ENCODE results near the gene ZNF516.

The ZNF516 gene

GRCh38 chr18:76397631-76398030 is 97.4 kb downstream of the ZNF516 start:
- no peak for DNase-seq (ENCODE audit: low spot score)

DNA sequence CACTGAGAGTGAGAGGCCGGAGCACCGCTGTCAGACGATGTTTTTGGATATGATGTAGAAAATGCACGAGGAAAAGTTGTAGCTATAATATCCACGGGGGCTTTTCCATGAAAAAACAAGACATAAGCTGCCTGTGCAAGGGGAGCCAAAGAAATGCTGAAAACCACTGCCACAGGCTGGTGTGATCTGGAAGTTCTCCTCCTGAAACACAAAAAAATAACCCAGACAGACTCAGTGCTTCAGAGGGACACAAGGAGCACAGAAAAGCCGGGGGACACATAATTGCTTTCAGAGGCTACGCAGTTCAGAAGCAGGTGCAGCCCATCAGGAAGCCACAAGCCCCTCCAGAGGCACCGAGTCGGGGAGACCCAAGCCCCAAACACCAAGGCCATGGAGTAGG is 98.2 kb downstream of the ZNF516 start:
- DNase-seq (ENCODE audit: low spot score): no peak

DNA sequence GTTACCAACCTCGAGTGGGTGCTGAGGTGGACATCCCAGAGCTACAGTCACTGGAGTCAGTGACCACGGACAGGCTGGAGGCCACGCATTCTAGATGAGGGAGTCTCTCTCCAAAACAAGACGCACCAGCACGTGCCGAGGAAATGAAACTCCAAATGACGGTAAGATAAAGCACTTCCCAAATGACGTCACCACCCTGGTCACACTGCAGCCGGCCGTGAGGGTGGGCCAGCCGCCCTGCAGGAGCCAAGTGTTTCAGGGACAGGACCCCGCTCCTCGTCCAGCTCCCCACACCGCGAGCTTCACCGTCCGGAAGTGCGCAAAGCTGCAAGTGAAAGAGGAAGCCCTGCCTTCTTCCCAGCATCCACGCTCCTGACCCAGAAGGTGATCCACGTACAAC is 99.4 kb downstream of the ZNF516 start:
- no peak for DNase-seq (ENCODE audit: low spot score)

- peak; percentile 67 for DNase-seq (ENCODE audit: low spot score)
These were observed 100.1 kb downstream of the ZNF516 start for GRCh38 chr18:76394780-76395476.

- DNase-seq (ENCODE audit: low spot score): no peak
These were observed 102.7 kb downstream of the ZNF516 start for GRCh38 chr18:76392349-76392748.

GRCh38 chr18:76391746-76392145 is 103.3 kb downstream of the ZNF516 start:
- no peak for DNase-seq (ENCODE audit: low spot score)

DNA sequence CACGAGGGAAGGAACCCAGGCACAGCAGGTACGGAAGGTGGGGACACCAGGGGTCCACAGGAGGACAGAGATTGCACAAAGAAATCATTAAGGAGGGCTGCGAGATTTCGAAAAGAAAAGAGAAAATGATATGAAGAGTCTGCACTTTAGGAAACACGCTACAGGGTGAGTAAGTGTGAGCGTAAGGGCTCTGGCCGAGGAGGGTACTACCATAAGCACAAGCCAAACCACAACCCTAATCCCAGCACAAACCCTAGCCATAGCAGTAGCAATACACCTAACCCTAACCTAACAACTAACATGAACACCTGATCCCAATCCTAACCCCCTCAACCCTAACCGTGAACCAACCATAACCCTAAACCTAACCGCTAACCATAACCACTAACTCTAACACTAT is 104.0 kb downstream of the ZNF516 start:
- DNase-seq (ENCODE audit: low spot score): no peak

- DNase-seq (ENCODE audit: low spot score): no peak
These were observed 104.5 kb downstream of the ZNF516 start for GRCh38 chr18:76390452-76391035.

GRCh38 chr18:76389716-76390115 is 105.3 kb downstream of the ZNF516 start:
- DNase-seq (ENCODE audit: low spot score): no peak

- DNase-seq (ENCODE audit: low spot score): no peak
These were observed 106.1 kb downstream of the ZNF516 start for GRCh38 chr18:76388891-76389423.

DNA sequence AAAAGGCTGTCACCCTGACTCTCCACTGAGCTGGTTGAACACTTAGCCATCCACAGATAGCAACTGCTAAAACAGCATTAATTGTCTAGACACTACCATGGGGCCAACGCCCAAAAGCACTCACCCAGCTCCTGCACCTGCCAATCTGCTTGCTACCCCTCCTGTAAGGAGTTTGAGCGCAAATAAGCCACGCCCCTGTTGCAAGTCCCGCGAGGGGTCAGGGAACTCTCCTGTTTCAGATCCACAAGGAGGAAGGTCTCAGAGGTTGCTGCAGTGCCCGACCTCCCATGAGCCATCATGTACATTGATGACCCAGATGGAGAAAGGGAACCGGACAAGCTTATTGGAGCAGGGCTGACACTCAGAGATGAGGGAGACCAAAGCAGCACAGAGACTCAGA is 106.8 kb downstream of the ZNF516 start:
- no peak for DNase-seq (ENCODE audit: low spot score)

- no peak for DNase-seq (ENCODE audit: low spot score)
These were observed 107.4 kb downstream of the ZNF516 start for GRCh38 chr18:76387608-76388007.

- no peak for DNase-seq (ENCODE audit: low spot score)
These were observed 108.2 kb downstream of the ZNF516 start for GRCh38 chr18:76386886-76387285.

DNA sequence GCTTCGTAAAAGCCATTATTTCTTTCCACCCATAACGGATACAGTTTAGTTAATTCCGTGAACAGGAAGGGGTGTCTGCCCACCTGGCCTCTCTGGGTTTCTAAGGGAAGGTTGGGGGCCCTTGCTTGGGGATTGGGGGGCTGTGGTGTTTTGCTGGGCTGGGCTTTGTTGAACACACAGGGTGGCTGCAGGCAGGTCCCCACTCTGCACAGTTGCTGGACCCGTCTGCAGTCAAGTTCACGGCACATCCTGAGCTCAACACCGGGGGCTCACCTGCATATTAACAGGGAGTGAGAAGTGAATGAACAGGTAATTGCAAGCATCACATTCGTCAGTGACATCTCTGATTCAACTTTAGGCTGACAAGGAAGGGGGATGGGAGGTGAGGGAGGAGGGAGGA is 109.0 kb downstream of the ZNF516 start:
- DNase-seq (ENCODE audit: low spot score): no peak

DNA sequence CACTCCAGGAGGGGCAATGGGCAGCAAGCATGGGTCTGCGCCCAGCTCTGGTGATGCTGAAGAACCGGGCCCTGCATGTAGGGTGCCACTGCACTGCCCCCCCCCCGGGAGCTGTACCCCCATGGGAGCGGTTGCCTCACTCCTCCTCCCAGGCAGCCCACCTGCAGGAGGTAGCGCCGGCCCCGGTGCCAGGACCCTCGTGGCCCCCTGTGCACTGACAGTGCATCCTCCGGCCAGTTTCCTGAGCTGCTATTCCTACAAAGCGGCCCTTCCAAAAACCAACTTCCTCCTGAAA is 109.4 kb downstream of the ZNF516 start:
- no peak for DNase-seq (ENCODE audit: low spot score)

- DNase-seq (ENCODE audit: low spot score): no peak
These were observed 110.0 kb downstream of the ZNF516 start for GRCh38 chr18:76384861-76385680.

DNA sequence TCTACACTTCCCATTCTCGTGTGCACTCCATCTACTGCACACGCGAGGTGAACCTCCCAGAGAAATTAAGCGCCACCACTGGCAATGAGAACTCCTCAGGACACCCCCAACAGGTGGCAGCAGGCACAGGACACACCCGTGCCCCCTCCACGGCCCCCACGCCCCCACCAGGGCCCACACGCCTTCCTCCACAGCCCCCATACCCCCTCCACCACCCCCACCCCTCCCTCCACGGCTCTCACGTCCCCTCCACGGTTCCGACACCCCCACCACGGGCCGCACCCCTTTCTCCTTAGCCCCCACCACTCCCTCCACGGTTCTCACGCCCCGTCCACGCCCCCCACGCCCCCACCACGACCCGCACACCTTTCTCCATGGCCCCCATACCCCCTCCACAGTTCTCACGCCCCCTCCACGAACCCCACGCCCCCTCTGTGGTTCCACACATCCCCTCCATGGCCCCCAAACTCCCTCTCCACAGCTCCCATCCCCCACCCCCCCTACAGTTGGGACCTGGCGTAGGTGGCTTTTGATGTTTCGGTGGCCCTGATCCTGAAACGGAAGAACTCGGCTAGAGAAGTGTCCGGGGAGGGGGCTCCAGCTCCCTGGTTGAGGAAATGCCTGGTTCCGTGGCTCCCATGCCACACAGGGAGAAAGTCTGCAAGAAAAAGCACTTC is 110.8 kb downstream of the ZNF516 start:
- DNase-seq (ENCODE audit: low spot score): no peak

DNA sequence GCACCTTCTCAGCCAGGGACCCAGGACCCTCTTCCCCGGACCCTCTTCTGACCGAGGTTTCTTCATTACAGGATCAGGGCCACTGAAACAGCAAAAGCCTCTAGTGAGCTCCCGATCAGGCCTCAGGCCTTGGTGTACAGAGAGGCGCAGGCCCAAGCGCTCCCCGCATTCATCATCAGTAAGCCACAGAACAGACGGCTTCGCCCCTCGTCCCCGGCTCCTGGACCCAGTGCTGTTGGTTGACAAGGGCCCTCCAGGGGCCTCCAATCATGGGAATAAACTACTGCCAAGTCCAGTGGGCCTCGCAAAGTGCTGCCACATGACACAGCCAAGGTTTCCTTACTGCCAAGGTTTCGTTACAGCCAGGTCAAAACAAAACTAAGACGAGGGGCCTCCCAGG is 111.4 kb downstream of the ZNF516 start:
- DNase-seq (ENCODE audit: low spot score): no peak

GRCh38 chr18:76382275-76382674 is 112.8 kb downstream of the ZNF516 start:
- no peak for DNase-seq (ENCODE audit: low spot score)

DNA sequence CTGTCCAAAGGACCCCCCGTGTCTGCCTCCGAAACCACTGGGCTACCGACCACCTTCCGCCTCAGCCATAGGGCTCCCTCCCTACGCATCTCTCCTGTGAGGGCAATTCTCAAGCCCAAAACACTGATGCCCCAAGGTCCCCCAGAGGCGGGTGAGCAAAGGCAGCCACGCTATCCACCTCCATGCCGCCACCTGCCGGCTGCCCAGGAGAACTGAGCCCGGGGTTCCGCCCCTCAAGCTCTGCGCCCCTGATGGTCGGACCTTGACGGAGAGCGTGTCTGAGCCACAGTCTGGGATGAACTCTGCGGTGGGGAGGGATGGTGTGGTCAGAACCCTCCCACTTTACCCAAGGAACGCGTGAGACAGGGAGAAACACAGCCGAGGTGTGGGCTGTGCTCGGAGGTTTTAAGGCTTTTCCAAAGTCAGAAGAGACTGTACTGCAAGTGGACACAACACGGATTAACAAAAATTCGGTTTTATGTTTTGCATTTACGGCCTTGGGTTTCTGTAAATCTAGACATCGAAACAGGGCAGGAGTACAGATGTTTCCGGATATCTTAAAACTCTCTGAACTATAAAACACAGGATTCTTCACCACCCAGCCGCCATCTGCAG is 114.1 kb downstream of the ZNF516 start:
- DNase-seq (ENCODE audit: low spot score): no peak

GRCh38 chr18:76380127-76380729 is 114.8 kb downstream of the ZNF516 start:
- DNase-seq (ENCODE audit: low spot score): no peak
